HepG2 (cell line): ENCODE data around the gene CAGE1. TPM values are rescaled to one million over a fixed set of nuclear protein-coding genes. Genes with fewer than 3 reads are reported as not detected.

Experiments
- CENPX ChIP-seq: sonication (generic); formaldehyde crosslinking; IDR thresholded peaks from 2 replicates; pipeline ENCODE4 v1.9.0; 2021; ENCODE audit warnings: mild to moderate bottlenecking, missing genetic modification reagents, moderate library complexity
- KDM2A ChIP-seq: sonication (generic); formaldehyde crosslinking; IDR thresholded peaks from 2 replicates; pipeline ENCODE4 v1.4.0; 2020; ENCODE audit warnings: low read depth, missing genetic modification reagents, borderline replicate concordance
- PRDM15 ChIP-seq: sonication (generic); formaldehyde crosslinking; IDR thresholded peaks from 2 replicates; pipeline ENCODE4 v1.4.0; 2020; ENCODE audit warnings: missing genetic modification reagents
- RNF2 ChIP-seq: fragments of 450-650 bp; conservative IDR thresholded peaks from 2 replicates; pipeline ENCODE4 v1.6.1; 2016; ENCODE audit warnings: low read depth
- U2AF2 ChIP-seq: fragments of 200-400 bp; formaldehyde crosslinking; IDR thresholded peaks from 2 replicates; pipeline ENCODE4 v1.6.1; 2017; ENCODE audit warnings: low read depth, mild to moderate bottlenecking, low read length
- ZFP1 ChIP-seq: IDR thresholded peaks from 2 replicates; pipeline ENCODE4 v1.6.1; 2016
- ZNF17 ChIP-seq: sonication (generic); formaldehyde crosslinking; IDR thresholded peaks from 2 replicates; pipeline ENCODE4 v1.5.0; 2020; ENCODE audit warnings: mild to moderate bottlenecking, missing genetic modification reagents
- ZNF225 ChIP-seq: sonication (generic); formaldehyde crosslinking; IDR thresholded peaks from 2 replicates; pipeline ENCODE4 v1.4.0; 2020; ENCODE audit warnings: mild to moderate bottlenecking, missing genetic modification reagents
- ZNF557 ChIP-seq: sonication (generic); formaldehyde crosslinking; IDR thresholded peaks from 2 replicates; pipeline ENCODE4 v1.4.0; 2020; ENCODE audit warnings: missing genetic modification reagents
- ZNF780A ChIP-seq: sonication (generic); formaldehyde crosslinking; IDR thresholded peaks from 2 replicates; pipeline ENCODE4 v1.8.0; 2022; ENCODE audit warnings: mild to moderate bottlenecking, missing genetic modification reagents, moderate library complexity
- polyA plus RNA-seq, 8 experiments: library from polyadenylated mRNA; depleted of rRNA in 3 of 8; stranded (reverse) in 7 of 8; unstranded in 1 of 8; fragments of >200 nt; fragmentation: Illumina TruSeq in 4 of 8; extraction: Trizol in 4 of 8; gene quantifications; 2 replicates each; pipeline versions ENCODE4 v1.2.1 to v1.2.3, GENCODE V29; 2011 to 2016; ENCODE audit warnings: low read depth in 4 of 8, missing spikeins in 1 of 8, mixed read lengths in 1 of 8; ENCODE audit not compliant: insufficient read depth in 1 of 8
- total RNA-seq, 5 experiments: library from RNA; depleted of rRNA; stranded (reverse); fragments of >200 nt; fragmentation: Illumina TruSeq; extraction: Trizol; gene quantifications; 2 replicates each; pipeline ENCODE4 v1.2.3, GENCODE V29; 2016; ENCODE audit warnings: low read depth in 1 of 5
- TF ChIP-seq, protein P1 (sequence below): sonication (generic); formaldehyde crosslinking; IDR thresholded peaks from 2 replicates; pipeline ENCODE4 v1.8.0; 2022; ENCODE audit warnings: mild to moderate bottlenecking, missing genetic modification reagents, borderline replicate concordance
- TF ChIP-seq, protein P2 (sequence below): sonication (generic); formaldehyde crosslinking; IDR thresholded peaks from 2 replicates; pipeline ENCODE4; 2020; ENCODE audit warnings: missing genetic modification reagents, mild to moderate bottlenecking, borderline replicate concordance
- TF ChIP-seq, protein P3 (sequence below): sonication (generic); formaldehyde crosslinking; IDR thresholded peaks from 2 replicates; pipeline ENCODE4 v1.5.0; 2020; ENCODE audit warnings: missing genetic modification reagents
- TF ChIP-seq, protein P4 (sequence below): sonication (generic); formaldehyde crosslinking; IDR thresholded peaks from 2 replicates; pipeline ENCODE4 v1.5.1; 2020; ENCODE audit warnings: mild to moderate bottlenecking, moderate library complexity, missing genetic modification reagents

The CAGE1 gene
- total and polyA plus RNA-seq, 2 of the 13 experiments (the other 11 are each of a cell fraction or from before 2014, with no cell fraction given) = 0.03 to 0.15 TPM

- TF ChIP-seq PRDM15 (CRISPR knock-in tag) (peak; percentile 14; the same call in 1 of the 2 replicates), CENPX (CRISPR knock-in tag) (no peak), ZNF557 (CRISPR knock-in tag) (no peak), ZNF225 (CRISPR knock-in tag) (no peak), ZFP1 (no peak), U2AF2 (no peak), ZNF17 (CRISPR knock-in tag) (no peak), KDM2A (CRISPR knock-in tag) (no peak), ZNF780A (CRISPR knock-in tag) (no peak), RNF2 (no peak)
- TF ChIP-seq, protein P1, sequence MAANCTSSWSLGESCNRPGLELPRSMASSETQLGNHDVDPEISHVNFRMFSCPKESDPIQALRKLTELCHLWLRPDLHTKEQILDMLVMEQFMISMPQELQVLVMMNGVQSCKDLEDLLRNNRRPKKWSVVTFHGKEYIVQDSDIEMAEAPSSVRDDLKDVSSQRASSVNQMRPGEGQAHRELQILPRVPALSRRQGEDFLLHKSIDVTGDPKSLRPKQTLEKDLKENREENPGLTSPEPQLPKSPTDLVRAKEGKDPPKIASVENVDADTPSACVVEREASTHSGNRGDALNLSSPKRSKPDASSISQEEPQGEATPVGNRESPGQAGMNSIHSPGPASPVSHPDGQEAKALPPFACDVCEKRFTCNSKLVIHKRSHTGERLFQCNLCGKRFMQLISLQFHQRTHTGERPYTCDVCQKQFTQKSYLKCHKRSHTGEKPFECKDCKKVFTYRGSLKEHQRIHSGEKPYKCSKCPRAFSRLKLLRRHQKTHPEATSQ (CRISPR knock-in tag) = peak; percentile 49; the same call in 1 of the 2 replicates
- TF ChIP-seq, protein P2, sequence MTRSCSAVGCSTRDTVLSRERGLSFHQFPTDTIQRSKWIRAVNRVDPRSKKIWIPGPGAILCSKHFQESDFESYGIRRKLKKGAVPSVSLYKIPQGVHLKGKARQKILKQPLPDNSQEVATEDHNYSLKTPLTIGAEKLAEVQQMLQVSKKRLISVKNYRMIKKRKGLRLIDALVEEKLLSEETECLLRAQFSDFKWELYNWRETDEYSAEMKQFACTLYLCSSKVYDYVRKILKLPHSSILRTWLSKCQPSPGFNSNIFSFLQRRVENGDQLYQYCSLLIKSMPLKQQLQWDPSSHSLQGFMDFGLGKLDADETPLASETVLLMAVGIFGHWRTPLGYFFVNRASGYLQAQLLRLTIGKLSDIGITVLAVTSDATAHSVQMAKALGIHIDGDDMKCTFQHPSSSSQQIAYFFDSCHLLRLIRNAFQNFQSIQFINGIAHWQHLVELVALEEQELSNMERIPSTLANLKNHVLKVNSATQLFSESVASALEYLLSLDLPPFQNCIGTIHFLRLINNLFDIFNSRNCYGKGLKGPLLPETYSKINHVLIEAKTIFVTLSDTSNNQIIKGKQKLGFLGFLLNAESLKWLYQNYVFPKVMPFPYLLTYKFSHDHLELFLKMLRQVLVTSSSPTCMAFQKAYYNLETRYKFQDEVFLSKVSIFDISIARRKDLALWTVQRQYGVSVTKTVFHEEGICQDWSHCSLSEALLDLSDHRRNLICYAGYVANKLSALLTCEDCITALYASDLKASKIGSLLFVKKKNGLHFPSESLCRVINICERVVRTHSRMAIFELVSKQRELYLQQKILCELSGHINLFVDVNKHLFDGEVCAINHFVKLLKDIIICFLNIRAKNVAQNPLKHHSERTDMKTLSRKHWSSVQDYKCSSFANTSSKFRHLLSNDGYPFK (CRISPR knock-in tag) = no peak
- TF ChIP-seq, protein P3, sequence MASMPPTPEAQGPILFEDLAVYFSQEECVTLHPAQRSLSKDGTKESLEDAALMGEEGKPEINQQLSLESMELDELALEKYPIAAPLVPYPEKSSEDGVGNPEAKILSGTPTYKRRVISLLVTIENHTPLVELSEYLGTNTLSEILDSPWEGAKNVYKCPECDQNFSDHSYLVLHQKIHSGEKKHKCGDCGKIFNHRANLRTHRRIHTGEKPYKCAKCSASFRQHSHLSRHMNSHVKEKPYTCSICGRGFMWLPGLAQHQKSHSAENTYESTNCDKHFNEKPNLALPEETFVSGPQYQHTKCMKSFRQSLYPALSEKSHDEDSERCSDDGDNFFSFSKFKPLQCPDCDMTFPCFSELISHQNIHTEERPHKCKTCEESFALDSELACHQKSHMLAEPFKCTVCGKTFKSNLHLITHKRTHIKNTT (CRISPR knock-in tag) = no peak
- TF ChIP-seq, protein P4, sequence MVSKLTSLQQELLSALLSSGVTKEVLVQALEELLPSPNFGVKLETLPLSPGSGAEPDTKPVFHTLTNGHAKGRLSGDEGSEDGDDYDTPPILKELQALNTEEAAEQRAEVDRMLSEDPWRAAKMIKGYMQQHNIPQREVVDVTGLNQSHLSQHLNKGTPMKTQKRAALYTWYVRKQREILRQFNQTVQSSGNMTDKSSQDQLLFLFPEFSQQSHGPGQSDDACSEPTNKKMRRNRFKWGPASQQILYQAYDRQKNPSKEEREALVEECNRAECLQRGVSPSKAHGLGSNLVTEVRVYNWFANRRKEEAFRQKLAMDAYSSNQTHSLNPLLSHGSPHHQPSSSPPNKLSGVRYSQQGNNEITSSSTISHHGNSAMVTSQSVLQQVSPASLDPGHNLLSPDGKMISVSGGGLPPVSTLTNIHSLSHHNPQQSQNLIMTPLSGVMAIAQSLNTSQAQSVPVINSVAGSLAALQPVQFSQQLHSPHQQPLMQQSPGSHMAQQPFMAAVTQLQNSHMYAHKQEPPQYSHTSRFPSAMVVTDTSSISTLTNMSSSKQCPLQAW = no peak
Measured at GRCh38 chr6:7426447-7427169, 37.1 kb upstream of the CAGE1 start (continued).
